ENCODE results near the gene SYNJ1. TPM values are rescaled to one million over a fixed set of nuclear protein-coding genes. Genes with fewer than 3 reads are reported as not detected.

The SYNJ1 gene
- total and polyA plus RNA-seq, 9 of the 15 experiments (the other 6 are each of a cell fraction or from before 2014, with no cell fraction given), result 2.4 to 10.6 (median 5.6) TPM

DNA sequence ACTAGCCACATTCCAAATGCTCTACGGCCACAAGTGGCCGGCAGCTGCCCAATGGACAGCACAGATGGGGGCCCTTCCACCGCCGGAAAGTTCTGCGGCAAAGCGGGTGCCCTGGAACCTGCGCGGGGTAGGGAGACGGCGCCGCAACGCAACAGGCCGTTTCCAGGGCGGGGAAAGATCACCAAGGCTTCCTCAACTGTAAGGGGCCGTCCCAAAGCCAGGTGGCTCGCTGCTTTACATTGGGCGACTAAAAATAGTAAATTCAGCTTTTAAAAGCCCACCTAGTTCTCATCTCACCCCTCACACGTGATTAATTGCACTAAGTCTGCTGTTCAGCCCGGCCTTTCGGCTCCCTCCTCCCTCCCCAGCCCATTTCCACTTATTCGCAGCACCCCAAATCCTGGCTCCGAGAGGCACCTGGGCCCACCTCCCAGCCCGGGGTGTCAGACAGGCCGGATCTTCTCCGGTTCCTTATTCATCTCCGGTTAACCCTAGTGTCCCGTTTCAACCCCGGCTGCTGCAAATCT lies 116.3 kb downstream of the SYNJ1 start (continued):
- 0 out of 2 replicates have a peak, but pooled peaks have one; percentile 10 for TF ChIP-seq REST (IDR thresholded peaks at IDR 0.05; ENCODE audit: borderline replicate concordance)
- TF ChIP-seq REST (CRISPR knock-in tag; IDR thresholded peaks at IDR 0.05; ENCODE audit: low read depth), result no peak
- TF ChIP-seq YY1 (IDR thresholded peaks at IDR 0.05; ENCODE audit: borderline replicate concordance in 1 of 3, control insufficient read depth in 1 of 3, extremely low read depth in 1 of 3, insufficient read depth in 3 of 3, insufficient read length in 1 of 3, insufficient replicate concordance in 2 of 3, low read depth in 1 of 3, low read length in 2 of 3), result peak in 1 of 3 experiments; percentile 12
- TF ChIP-seq KDM5B (IDR thresholded peaks at IDR 0.05; ENCODE audit: insufficient replicate concordance, low read depth, low read length), result peak; percentile 10
- TF ChIP-seq ZNF780A (CRISPR knock-in tag; IDR thresholded peaks at IDR 0.05), result no peak
- TF ChIP-seq ZNF511 (CRISPR knock-in tag; IDR thresholded peaks at IDR 0.05), result 0 out of 2 replicates have a peak, but pooled peaks have one; percentile 4
- TF ChIP-seq DIDO1 (tag; IDR thresholded peaks at IDR 0.05; ENCODE audit: low read depth), result no peak
- peak; percentile 43 to 73; a peak in 1 of 4 replicates for TF ChIP-seq UBTF (IDR thresholded peaks at IDR 0.05; ENCODE audit: borderline replicate concordance in 1 of 2, low read depth in 2 of 2, low read length in 2 of 2)
- TF ChIP-seq ZC3H4 (CRISPR knock-in tag; IDR thresholded peaks at IDR 0.05; ENCODE audit: borderline replicate concordance), result 0 out of 2 replicates have a peak, but pooled peaks have one; percentile 20
- TF ChIP-seq RB1 (IDR thresholded peaks at IDR 0.05; ENCODE audit: low read depth), result peak; percentile 17; the same call in 1 of the 2 replicates
- peak; percentile 84 for TF ChIP-seq CHD1 (IDR thresholded peaks at IDR 0.05; ENCODE audit: low read length)
- TF ChIP-seq BCOR (IDR thresholded peaks at IDR 0.05), result no peak

All from K562 (cell line).